Measurements from ENCODE around the gene GNL3.

DNA sequence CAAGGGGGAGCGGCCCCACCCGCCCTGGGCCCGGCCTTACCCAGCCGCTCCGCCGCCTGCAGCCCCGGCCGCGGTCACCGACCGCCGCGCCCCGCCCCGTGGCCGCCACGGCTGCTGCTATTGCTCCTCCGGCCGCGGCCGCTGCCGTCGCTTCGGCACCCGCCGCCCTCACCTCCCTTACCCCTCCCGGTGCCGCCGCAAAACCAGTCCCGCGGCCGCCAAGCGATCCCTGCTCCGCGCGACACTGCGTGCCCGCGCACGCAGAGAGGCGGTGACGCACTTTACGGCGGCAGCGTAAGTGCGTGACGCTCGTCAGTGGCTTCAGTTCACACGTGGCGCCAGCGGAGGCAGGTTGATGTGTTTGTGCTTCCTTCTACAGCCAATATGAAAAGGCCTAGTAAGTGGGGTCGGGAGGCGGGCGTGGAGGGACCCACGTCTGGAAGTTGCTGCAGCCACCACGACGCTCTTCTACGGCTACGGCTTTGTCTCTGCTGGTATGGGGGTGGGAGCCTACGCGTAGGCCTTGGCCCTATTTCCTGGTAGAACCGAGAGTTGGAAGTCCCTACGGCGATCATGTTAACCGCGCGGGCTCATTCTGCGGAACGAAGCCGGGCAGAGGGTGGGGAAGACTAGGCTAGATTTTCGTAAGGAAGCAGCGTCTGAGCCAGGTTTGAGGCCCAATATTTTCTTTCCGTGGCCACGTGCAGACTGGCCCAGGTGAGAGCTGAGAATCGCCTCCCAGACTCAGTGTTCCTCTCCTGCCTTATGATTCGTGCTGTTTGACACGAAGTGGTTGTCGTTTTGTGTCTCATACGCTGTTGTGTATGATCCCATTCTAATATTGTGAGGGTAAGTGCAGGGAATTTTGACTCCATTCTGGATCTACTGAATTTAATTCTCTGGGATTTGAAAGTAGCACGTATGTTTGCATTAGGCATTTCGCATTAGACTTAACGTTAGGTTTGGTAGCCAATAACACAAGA, at the start of gene GNL3, which contains the start of gene PBRM1:
- peak; percentile 94 for TF ChIP-seq POLR2A (IDR thresholded peaks at IDR 0.05; ENCODE audit: low read length)
- no peak for TF ChIP-seq GATA1 (IDR thresholded peaks at IDR 0.05; ENCODE audit: low read depth, low read length)
